Trophoblast cell (in vitro differentiated cells and primary cell): ENCODE data around the gene NKAIN1.
A peak's percentile ranks its signal among the peaks of the same experiment; 100 is the strongest.

Experiments
- DNase-seq, 2 donors: peaks; one replicate each; pipeline ENCODE4 v3.0.0-alpha.2; 2016
- H2AFZ ChIP-seq: 2 replicates; pipeline ENCODE4 v1.6.1; 2013; ENCODE audit warnings: low read length, moderate library complexity, mild to moderate bottlenecking; ENCODE audit not compliant: insufficient read depth, poor library complexity
- H2AK5ac ChIP-seq: 2 replicates; pipeline ENCODE4 v1.6.1; 2013; ENCODE audit warnings: mild to moderate bottlenecking, low read length
- H2BK120ac ChIP-seq: 2 replicates; pipeline ENCODE4 v1.6.1; 2013; ENCODE audit warnings: low read length, mild to moderate bottlenecking, moderate library complexity; ENCODE audit not compliant: insufficient read depth, poor library complexity
- H2BK12ac ChIP-seq: 2 replicates; pipeline ENCODE4 v1.6.1; 2013; ENCODE audit warnings: mild to moderate bottlenecking, low read length, moderate library complexity
- H2BK5ac ChIP-seq: 2 replicates; pipeline ENCODE4 v1.6.1; 2013; ENCODE audit warnings: low read length, low read depth, moderate library complexity, mild to moderate bottlenecking; ENCODE audit not compliant: poor library complexity
- H3K14ac ChIP-seq: 2 replicates; pipeline ENCODE4 v1.6.1; 2013; ENCODE audit warnings: mild to moderate bottlenecking, low read length
- H3K18ac ChIP-seq: 2 replicates; pipeline ENCODE4 v1.6.1; 2013; ENCODE audit warnings: mild to moderate bottlenecking, low read length
- H3K23ac ChIP-seq: 2 replicates; pipeline ENCODE4 v1.6.1; 2013; ENCODE audit warnings: low read length
- H3K27ac ChIP-seq: 2 replicates; pipeline ENCODE4 v1.5.1; 2013; ENCODE audit warnings: low read depth, mild to moderate bottlenecking, inconsistent platforms, low read length, moderate library complexity
- H3K27me3 ChIP-seq: 2 replicates; pipeline ENCODE4 v1.6.1; 2013; ENCODE audit warnings: inconsistent platforms, mild to moderate bottlenecking, low read length, moderate library complexity; ENCODE audit not compliant: insufficient read depth
- H3K36me3 ChIP-seq, 2 experiments: 1 replicate in 1 of 2; 2 replicates in 1 of 2; pipeline ENCODE4 v1.6.1; 2013; ENCODE audit warnings: low read length in 2 of 2, mild to moderate bottlenecking in 2 of 2, moderate library complexity in 1 of 2; ENCODE audit not compliant: insufficient read depth in 2 of 2, control insufficient read depth in 1 of 2
- H3K4ac ChIP-seq: 2 replicates; pipeline ENCODE4 v1.6.1; 2013; ENCODE audit warnings: low read depth, mild to moderate bottlenecking, low read length, moderate library complexity
- H3K4me1 ChIP-seq, 2 experiments: 1 replicate in 1 of 2; 2 replicates in 1 of 2; pipeline ENCODE4 v1.6.1; 2013; ENCODE audit warnings: low read length in 2 of 2, mild to moderate bottlenecking in 2 of 2, moderate library complexity in 1 of 2; ENCODE audit not compliant: insufficient read depth in 2 of 2, control insufficient read depth in 1 of 2
- H3K4me2 ChIP-seq: 2 replicates; pipeline ENCODE4 v1.6.1; 2013; ENCODE audit warnings: inconsistent platforms, mild to moderate bottlenecking, low read length, moderate library complexity
- H3K4me3 ChIP-seq: 2 replicates; pipeline ENCODE4 v1.5.1; 2013; ENCODE audit warnings: mild to moderate bottlenecking, low read depth, low read length, inconsistent platforms
- H3K79me1 ChIP-seq: one replicate; pipeline ENCODE4 v1.6.1; 2013; ENCODE audit warnings: low read length
- H3K79me2 ChIP-seq: 2 replicates; pipeline ENCODE4 v1.6.1; 2013; ENCODE audit warnings: low read length, mild to moderate bottlenecking; ENCODE audit not compliant: control insufficient read depth, insufficient read depth, poor library complexity
- H3K9ac ChIP-seq: 2 replicates; pipeline ENCODE4 v1.6.1; 2013; ENCODE audit warnings: mild to moderate bottlenecking, low read length
- H3K9me3 ChIP-seq: 2 replicates; pipeline ENCODE4 v1.6.1; 2013; ENCODE audit warnings: low read depth, mild to moderate bottlenecking, control low read depth, inconsistent platforms, low read length; ENCODE audit not compliant: insufficient read depth
- H4K12ac ChIP-seq: 2 replicates; pipeline ENCODE4 v1.6.1; 2013; ENCODE audit warnings: low read depth, mild to moderate bottlenecking, low read length, moderate library complexity
- H4K8ac ChIP-seq: 2 replicates; pipeline ENCODE4 v1.6.1; 2013; ENCODE audit warnings: low read depth, mild to moderate bottlenecking, low read length, moderate library complexity
- H4K91ac ChIP-seq: one replicate; pipeline ENCODE4 v1.6.1; 2013; ENCODE audit warnings: low read depth, mild to moderate bottlenecking, low read length, moderate library complexity
- WGBS: extraction: QIAGEN DNeasy Blood & Tissue Kit; methylation state at CpG from one replicate; pipeline ENCODE4 v1.1.7; 2013; ENCODE audit warnings: missing lambda C conversion rate; ENCODE audit not compliant: insufficient read length, insufficient coverage; ENCODE audit errors: extremely low coverage; 5-methylcytosine and 5-hydroxymethylcytosine counted together

The NKAIN1 gene

DNA sequence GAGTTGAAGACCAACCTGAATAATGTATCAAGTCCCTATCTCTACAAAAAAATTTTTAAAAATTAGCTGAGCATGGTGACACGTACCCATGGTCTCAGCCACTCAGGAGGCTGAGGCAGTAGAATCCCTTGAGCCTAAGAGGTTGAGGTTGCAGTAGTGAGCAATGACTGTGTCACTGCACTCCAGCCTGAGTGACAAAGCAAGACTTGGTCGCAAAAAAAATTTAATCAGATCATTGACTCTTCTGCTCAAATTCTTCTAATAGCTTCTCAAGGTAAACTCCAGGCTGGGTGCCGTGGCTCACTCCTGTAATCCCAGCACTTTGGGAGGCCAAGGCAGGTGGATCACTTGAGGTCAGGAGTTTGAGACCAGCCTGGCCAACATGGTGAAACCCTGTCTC is 88.3 kb downstream of the NKAIN1 start:
- no CpG with 5 or more reads among the region's 3 CpGs for WGBS

DNA sequence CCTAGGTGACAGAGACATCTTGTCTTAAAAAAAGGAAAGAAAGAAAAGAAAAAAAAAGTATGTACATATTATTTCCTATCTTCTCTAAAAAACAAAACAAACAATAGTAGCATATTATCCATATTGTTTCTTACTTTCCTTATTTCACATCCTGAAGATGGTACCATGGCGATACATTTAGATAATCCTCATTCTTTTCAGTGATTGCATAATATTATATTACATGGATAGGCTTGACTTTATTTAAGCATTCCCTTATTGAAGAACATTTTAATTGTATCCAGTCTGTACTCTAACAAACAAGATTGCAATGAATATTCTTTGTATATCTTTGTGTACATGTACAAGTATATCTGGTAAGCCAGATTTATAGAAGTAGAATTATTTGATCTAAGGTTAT is 91.3 kb downstream of the NKAIN1 start:
- Histone ChIP-seq H3K9ac (no peak overlapping the region), H2AK5ac (no peak overlapping the region), H3K4me3 (no peak overlapping the region), H4K12ac (no peak overlapping the region), H3K27me3 (no peaks in the 10 kb centered on the region), H2BK120ac (no peak overlapping the region), H3K79me1 (no peaks in the 10 kb centered on the region), H4K8ac (no peak overlapping the region), H3K36me3 (no peaks in the 10 kb centered on the region), H4K91ac (no peak overlapping the region), H2BK12ac (no peak overlapping the region), H2AFZ (no peak overlapping the region), H2BK5ac (no peak overlapping the region), H3K4me1 (peaks cover 0 to 2% of the 10 kb centered on the region in 2 experiments), H3K9me3 (no peaks in the 10 kb centered on the region), H3K4me2 (no peak overlapping the region), H3K27ac (no peak overlapping the region), H3K4ac (no peak overlapping the region), H3K18ac (no peak overlapping the region), H3K79me2 (no peaks in the 10 kb centered on the region), H3K14ac (no peak overlapping the region), H3K23ac (no peak overlapping the region)
- WGBS = no CpG with 5 or more reads among the region's 1 CpG
- DNase-seq = no peak

More for the DNA sequence above, 88.3 kb downstream of the NKAIN1 start:
- H2BK12ac ChIP-seq = no peak overlapping the region
- H3K27ac ChIP-seq = no peak overlapping the region
- no peak overlapping the region for H2BK5ac ChIP-seq
- no peaks in the 10 kb centered on the region for H3K36me3 ChIP-seq
- no peak overlapping the region for H2AK5ac ChIP-seq
- H3K4me3 ChIP-seq = no peak overlapping the region
- no peak overlapping the region for H3K23ac ChIP-seq
- H4K8ac ChIP-seq = no peak overlapping the region
- H3K79me2 ChIP-seq = peaks cover 11% of the 10 kb centered on the region
- H3K9ac ChIP-seq = no peak overlapping the region
- H2BK120ac ChIP-seq = no peak overlapping the region
- H3K14ac ChIP-seq = no peak overlapping the region
- no peaks in the 10 kb centered on the region for H3K27me3 ChIP-seq
- H3K4ac ChIP-seq = no peak overlapping the region
- peaks cover 18% of the 10 kb centered on the region for H3K79me1 ChIP-seq
- peaks cover 5 to 7% of the 10 kb centered on the region in 2 experiments for H3K4me1 ChIP-seq
- H3K4me2 ChIP-seq = no peak overlapping the region
- peak; percentile 62 to 84 for DNase-seq
- H2AFZ ChIP-seq = no peak overlapping the region
- H4K12ac ChIP-seq = no peak overlapping the region
- no peak overlapping the region for H3K18ac ChIP-seq
- no peaks in the 10 kb centered on the region for H3K9me3 ChIP-seq
- peak overlapping the region; percentile 7 for H4K91ac ChIP-seq

DNA sequence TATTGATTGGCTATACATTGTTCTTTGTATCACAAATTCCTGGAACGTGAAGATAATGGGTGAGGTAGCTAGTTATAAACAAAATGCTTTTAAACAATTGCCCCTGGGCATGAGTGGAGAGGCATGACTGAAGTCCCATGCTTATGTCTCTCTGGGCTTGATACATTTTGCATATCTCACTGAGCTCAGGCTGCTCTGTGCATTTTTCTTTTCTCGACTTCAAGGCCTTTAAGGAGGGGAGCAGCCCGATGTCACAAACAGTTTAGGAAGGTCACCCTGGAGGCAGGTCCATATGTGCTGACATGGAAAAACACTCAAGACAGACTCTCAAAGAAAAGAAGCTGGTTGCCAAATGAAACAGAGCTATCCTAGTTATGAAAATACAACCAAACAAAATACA is 94.0 kb downstream of the NKAIN1 start:
- H4K8ac ChIP-seq = no peak overlapping the region
- H2BK5ac ChIP-seq = no peak overlapping the region
- H3K79me1 ChIP-seq = no peaks in the 10 kb centered on the region
- no peak overlapping the region for H3K23ac ChIP-seq
- no peak overlapping the region for H3K9ac ChIP-seq
- H2AK5ac ChIP-seq = no peak overlapping the region
- WGBS = no CpG with 5 or more reads among the region's 3 CpGs
- H2BK12ac ChIP-seq = no peak overlapping the region
- no peak overlapping the region for H3K4me2 ChIP-seq
- H3K27ac ChIP-seq = no peak overlapping the region
- H3K27me3 ChIP-seq = no peaks in the 10 kb centered on the region
- H4K12ac ChIP-seq = no peak overlapping the region
- H3K4me1 ChIP-seq = no peaks in the 10 kb centered on the region
- no peak overlapping the region for H3K14ac ChIP-seq
- H3K4me3 ChIP-seq = no peak overlapping the region
- no peak overlapping the region for H2AFZ ChIP-seq
- H3K9me3 ChIP-seq = no peaks in the 10 kb centered on the region
- H2BK120ac ChIP-seq = no peak overlapping the region
- H3K4ac ChIP-seq = no peak overlapping the region
- no peaks in the 10 kb centered on the region for H3K36me3 ChIP-seq
- H3K18ac ChIP-seq = no peak overlapping the region
- H3K79me2 ChIP-seq = no peaks in the 10 kb centered on the region
- DNase-seq = peak; percentile 56 to 97
- H4K91ac ChIP-seq = no peak overlapping the region

DNA sequence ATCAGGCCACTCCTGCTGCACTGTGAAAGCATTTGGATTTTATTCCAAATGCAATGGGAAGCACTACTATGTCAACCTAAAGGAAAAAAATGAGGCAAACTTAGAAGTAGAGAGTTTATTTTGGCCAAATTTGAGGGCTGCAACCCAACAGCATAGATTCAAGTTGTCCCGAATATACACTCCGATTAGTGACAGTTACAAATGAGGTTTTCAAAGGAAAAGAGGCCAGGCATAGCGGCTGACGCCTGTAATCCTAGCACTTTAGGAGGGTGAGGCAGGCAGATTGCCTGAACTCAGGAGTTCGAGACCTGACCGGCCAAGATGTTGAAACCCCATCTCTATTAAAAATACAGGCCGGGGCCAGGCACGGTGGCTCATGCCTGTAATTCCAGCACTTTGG is 95.2 kb downstream of the NKAIN1 start:
- Histone ChIP-seq H4K12ac (no peak overlapping the region), H3K79me2 (no peaks in the 10 kb centered on the region), H2AK5ac (no peak overlapping the region), H3K4me2 (no peak overlapping the region), H3K27ac (no peak overlapping the region), H3K4me3 (no peak overlapping the region), H3K79me1 (no peaks in the 10 kb centered on the region), H3K36me3 (no peaks in the 10 kb centered on the region), H3K18ac (no peak overlapping the region), H2BK5ac (no peak overlapping the region), H2BK12ac (peak overlapping the region; percentile 50), H3K9ac (no peak overlapping the region), H3K4me1 (no peaks in the 10 kb centered on the region), H3K14ac (no peak overlapping the region), H3K4ac (no peak overlapping the region), H2BK120ac (peak overlapping the region; percentile 11), H3K27me3 (no peaks in the 10 kb centered on the region), H4K8ac (no peak overlapping the region), H3K9me3 (no peaks in the 10 kb centered on the region), H2AFZ (no peak overlapping the region), H4K91ac (no peak overlapping the region), H3K23ac (no peak overlapping the region)
- WGBS = no CpG with 5 or more reads among the region's 8 CpGs
- no peak for DNase-seq
